H1 (cell line): ENCODE results near the gene ACCS. TPM values are rescaled to one million over a fixed set of nuclear protein-coding genes. Genes with fewer than 3 reads are reported as not detected.

Source experiments
- CTCF ChIA-PET: fragments of 300-600 bp; sonication (Branson Sonifier 250); formaldehyde crosslinking; loops from one replicate; lab custom pipeline; 2021; ENCODE audit not compliant: partially characterized antibody; lab: Charles Lee
- POLR2A ChIA-PET: fragments of 300-600 bp; sonication (Branson Sonifier 250); formaldehyde crosslinking; loops from one replicate; lab custom pipeline; 2021; ENCODE audit warnings: inconsistent platforms; ENCODE audit not compliant: partially characterized antibody; lab: Charles Lee
- DNase-seq, 2 experiments: peaks; one replicate each; pipeline versions ENCODE4 v3.0.0 to v3.0.0-alpha.2; 2010 to 2022; ENCODE audit warnings: low spot score in 2 of 2, low read depth in 1 of 2, mixed read lengths in 1 of 2
- FAIRE-seq: peaks from 2 replicates; lab custom pipeline; 2011; peaks lifted over from hg19 to GRCh38; lab: Jason Lieb, UNC
- H2AFZ ChIP-seq: 2 replicates; pipeline ENCODE4 v1.8.1; 2012; ENCODE audit warnings: low read length, inconsistent platforms
- H2AK5ac ChIP-seq: 2 replicates; pipeline ENCODE4 v1.6.1; 2013; ENCODE audit warnings: low read depth, low read length
- H2BK120ac ChIP-seq: replicated peaks from 2 replicates; pipeline ENCODE3; 2013; ENCODE audit warnings: low read depth, low read length, inconsistent platforms
- H2BK12ac ChIP-seq: 2 replicates; pipeline ENCODE4 v1.6.1; 2013; ENCODE audit warnings: low read depth, low read length
- H2BK15ac ChIP-seq: 2 replicates; pipeline ENCODE4 v1.6.1; 2013; ENCODE audit warnings: low read length
- H2BK20ac ChIP-seq: 2 replicates; pipeline ENCODE4 v1.6.1; 2013; ENCODE audit warnings: low read length
- H2BK5ac ChIP-seq: 2 replicates; pipeline ENCODE4 v1.6.1; 2013; ENCODE audit warnings: low read depth, low read length
- H3K14ac ChIP-seq: 2 replicates; pipeline ENCODE4 v1.6.1; 2013; ENCODE audit warnings: inconsistent platforms; ENCODE audit not compliant: insufficient read length
- H3K18ac ChIP-seq: 2 replicates; pipeline ENCODE4 v1.6.1; 2013; ENCODE audit warnings: low read length; ENCODE audit errors: extremely low read depth
- H3K23ac ChIP-seq: 2 replicates; pipeline ENCODE4 v1.6.1; 2013; ENCODE audit warnings: inconsistent platforms; ENCODE audit not compliant: insufficient read length
- H3K23me2 ChIP-seq: 2 replicates; pipeline ENCODE4 v1.6.1; 2013; ENCODE audit warnings: low read depth, low read length
- H3K27ac ChIP-seq: 2 replicates; pipeline ENCODE4 v1.6.1; 2011; ENCODE audit warnings: low read depth, low read length, inconsistent platforms
- H3K27me3 ChIP-seq, 4 experiments: replicated peaks in 1 of 4; 1 replicate in 1 of 4; 2 replicates in 3 of 4; pipeline versions ENCODE4 v1.6.1 to v1.8.1; 2011 to 2013; ENCODE audit warnings: low read length in 3 of 4, mild to moderate bottlenecking in 3 of 4, inconsistent platforms in 2 of 4, mixed read lengths in 2 of 4, moderate library complexity in 1 of 4; ENCODE audit not compliant: control insufficient read depth in 3 of 4, insufficient read depth in 3 of 4; ENCODE audit errors: extremely low read depth in 1 of 4
- H3K36me3 ChIP-seq, 4 experiments: 2 replicates each; pipeline versions ENCODE4 v1.6.1 to v1.8.1; 2011 to 2013; ENCODE audit warnings: mild to moderate bottlenecking in 4 of 4, low read length in 3 of 4, moderate library complexity in 2 of 4, control low read depth in 1 of 4, inconsistent platforms in 1 of 4; ENCODE audit not compliant: insufficient read depth in 4 of 4, control insufficient read depth in 2 of 4
- H3K4ac ChIP-seq: replicated peaks from 2 replicates; pipeline ENCODE3; 2013; ENCODE audit warnings: low read length, low read depth, mixed read lengths, inconsistent platforms; ENCODE audit not compliant: insufficient read length
- H3K4me1 ChIP-seq, 4 experiments: replicated peaks in 1 of 4; 1 replicate in 1 of 4; 2 replicates in 3 of 4; pipeline versions ENCODE4 v1.6.1 to v1.8.1; 2011 to 2013; ENCODE audit warnings: low read length in 3 of 4, inconsistent platforms in 2 of 4, mixed read lengths in 1 of 4; ENCODE audit not compliant: insufficient read depth in 4 of 4, control insufficient read depth in 3 of 4
- H3K4me2 ChIP-seq, 2 experiments: 2 replicates each; pipeline versions ENCODE4 v1.6.1 to v1.8.1; 2011 to 2013; ENCODE audit warnings: low read depth in 2 of 2, low read length in 2 of 2, control low read depth in 1 of 2, inconsistent platforms in 1 of 2, mild to moderate bottlenecking in 1 of 2; ENCODE audit not compliant: insufficient read depth in 1 of 2
- H3K4me3 ChIP-seq, 4 experiments: fragments of 200-600, 300-600 bp in 1 of 4; sonication (generic), shearing (Covaris generic), sonication (Bioruptor Twin) in 1 of 4; 2 replicates each; pipeline versions ENCODE4 v1.5.1 to v1.8.1; 2011 to 2016; ENCODE audit warnings: low read length in 4 of 4, low read depth in 3 of 4, control low read depth in 2 of 4, inconsistent platforms in 2 of 4, mild to moderate bottlenecking in 2 of 4, mixed read lengths in 1 of 4, moderate library complexity in 1 of 4; ENCODE audit not compliant: insufficient read depth in 2 of 4; ENCODE audit errors: extremely low read depth in 1 of 4
- H3K56ac ChIP-seq: replicated peaks from 2 replicates; pipeline ENCODE3; 2013; ENCODE audit warnings: low read depth, mild to moderate bottlenecking, mixed read lengths, low read length, inconsistent platforms; ENCODE audit not compliant: insufficient read length
- H3K79me1 ChIP-seq: 2 replicates; pipeline ENCODE4 v1.6.1; 2013; ENCODE audit warnings: low read depth, low read length, control low read depth
- H3K79me2 ChIP-seq, 2 experiments: 2 replicates each; pipeline versions ENCODE4 v1.6.1 to v1.8.1; 2012 to 2013; ENCODE audit warnings: low read length in 2 of 2, mild to moderate bottlenecking in 2 of 2, inconsistent platforms in 1 of 2; ENCODE audit not compliant: insufficient read depth in 2 of 2, control insufficient read depth in 1 of 2
- H3K9ac ChIP-seq, 4 experiments: replicated peaks in 1 of 4; 1 replicate in 1 of 4; 2 replicates in 3 of 4; pipeline versions ENCODE4 v1.6.1 to v1.8.1; 2011 to 2013; ENCODE audit warnings: low read depth in 3 of 4, low read length in 3 of 4, control low read depth in 2 of 4, mild to moderate bottlenecking in 2 of 4, moderate library complexity in 2 of 4, inconsistent platforms in 1 of 4; ENCODE audit errors: extremely low read depth in 1 of 4
- H3K9me3 ChIP-seq, 2 experiments: 2 replicates each; pipeline versions ENCODE4 v1.6.1 to v1.8.1; 2012 to 2013; ENCODE audit warnings: mild to moderate bottlenecking in 2 of 2, moderate library complexity in 2 of 2, control low read depth in 1 of 2, inconsistent platforms in 1 of 2, low read depth in 1 of 2, low read length in 1 of 2, mixed read lengths in 1 of 2; ENCODE audit not compliant: insufficient read depth in 2 of 2
- H4K20me1 ChIP-seq, 2 experiments: replicated peaks in 1 of 2; 2 replicates each; pipeline versions ENCODE3 to v1.8.1; 2011 to 2013; ENCODE audit warnings: inconsistent platforms in 2 of 2, low read length in 2 of 2, mild to moderate bottlenecking in 1 of 2; ENCODE audit not compliant: insufficient read depth in 2 of 2, control insufficient read depth in 1 of 2
- H4K5ac ChIP-seq: 2 replicates; pipeline ENCODE4 v1.6.1; 2013; ENCODE audit warnings: low read length, low read depth, mixed read lengths, inconsistent platforms; ENCODE audit not compliant: insufficient read length
- H4K8ac ChIP-seq: 2 replicates; pipeline ENCODE4 v1.8.0; 2013; ENCODE audit warnings: mild to moderate bottlenecking, moderate library complexity, low read length, inconsistent platforms; ENCODE audit not compliant: insufficient read depth; ENCODE audit errors: extremely low read depth
- H4K91ac ChIP-seq: replicated peaks from 2 replicates; pipeline ENCODE3; 2013; ENCODE audit warnings: low read length, mixed read lengths, inconsistent platforms; ENCODE audit not compliant: insufficient read length
- ATF2 ChIP-seq: IDR thresholded peaks from 2 replicates; pipeline ENCODE4 v1.6.1; 2012; ENCODE audit warnings: low read length, inconsistent platforms
- KDM1A ChIP-seq: fragments of 200-600, 300-600 bp; sonication (generic); IDR thresholded peaks from 2 replicates; pipeline ENCODE4 v1.7.1; 2016; ENCODE audit warnings: mild to moderate bottlenecking, low read length, borderline replicate concordance
- SIX5 ChIP-seq: IDR thresholded peaks from 2 replicates; pipeline ENCODE4 v1.6.1; 2011; ENCODE audit warnings: mild to moderate bottlenecking, low read depth, low read length
- TCF12 ChIP-seq: IDR thresholded peaks from 2 replicates; pipeline ENCODE4 v1.6.1; 2011; ENCODE audit warnings: low read depth, mild to moderate bottlenecking, low read length
- YY1 ChIP-seq: IDR thresholded peaks from 2 replicates; pipeline ENCODE4 v1.6.1; 2011; ENCODE audit warnings: low read depth, mild to moderate bottlenecking, low read length
- ZNF274 ChIP-seq: IDR thresholded peaks from 2 replicates; pipeline ENCODE4 v1.7.0; 2012; ENCODE audit warnings: low read length, borderline replicate concordance; ENCODE audit errors: extremely low read depth
- WGBS, 2 experiments: shearing (Covaris generic) in 1 of 2; methylation state at CpG; one replicate each; pipeline versions ENCODE4 v1.1.6 to v1.1.7; 2013 to 2015; ENCODE audit warnings: low lambda C conversion rate in 2 of 2, mixed read lengths in 2 of 2, inconsistent platforms in 1 of 2, low coverage in 1 of 2, missing lambda C conversion rate in 1 of 2; ENCODE audit not compliant: insufficient replicate concordance in 2 of 2, insufficient coverage in 1 of 2, insufficient read length in 1 of 2; ENCODE audit errors: extremely low coverage in 1 of 2, missing lambda C conversion rate in 1 of 2; 5-methylcytosine and 5-hydroxymethylcytosine counted together
- polyA plus RNA-seq, 7 experiments: library from polyadenylated mRNA; depleted of rRNA in 3 of 7; stranded (reverse) in 5 of 7; unstranded in 2 of 7; fragments of >200 nt in 5 of 7; fragments of 200-250 nt in 2 of 7; gene quantifications; 1 replicate in 5 of 7; 2 replicates in 1 of 7; 4 replicates in 1 of 7; pipeline versions ENCODE4 v1.2.1 to v1.2.3, GENCODE V29; 2011 to 2013; ENCODE audit warnings: missing spikeins in 2 of 7, mixed read lengths in 2 of 7
- total RNA-seq: library from RNA; stranded (reverse); fragmentation: NEBNext Ultra II Directional; extraction: Animal tissue kit (Norgen Biotek cat#: 25700); gene quantifications from 2 replicates; pipeline ENCODE4 v1.2.1, GENCODE V29; 2021

Gene ACCS
- total and polyA plus RNA-seq, 2 of the 8 experiments (the other 6 are each of a cell fraction or from before 2014, with no cell fraction given): 6.0 to 8.0 TPM

DNA sequence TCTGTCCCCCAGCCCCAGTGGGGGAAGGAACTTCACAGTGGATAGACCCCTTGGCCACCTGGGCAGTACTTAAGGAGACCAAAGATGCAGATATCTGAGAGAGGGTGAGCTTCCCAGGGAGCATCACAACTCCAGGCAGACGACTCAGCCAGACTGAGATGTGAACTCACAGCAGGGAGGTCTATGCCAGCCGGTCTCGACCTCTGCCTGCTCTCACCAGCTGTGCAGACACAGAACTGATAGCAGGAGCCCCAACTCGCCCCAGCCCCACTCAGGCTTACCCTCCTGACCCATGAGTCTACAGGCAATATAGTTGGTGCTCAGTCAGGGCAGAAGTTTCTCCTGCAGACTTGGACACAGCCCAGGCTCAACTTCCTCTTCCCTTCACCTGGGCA is 47.9 kb upstream of the ACCS start:
- Histone ChIP-seq H2BK120ac (no peak overlapping the region), H4K91ac (no peak overlapping the region), H4K20me1 (no peaks in the 10 kb centered on the region), H3K79me1 (no peaks in the 10 kb centered on the region), H3K23ac (no peak overlapping the region), H2BK15ac (no peak overlapping the region), H3K27me3 (no peaks in the 10 kb centered on the region), H2BK5ac (no peak overlapping the region), H2AK5ac (no peak overlapping the region), H2BK12ac (no peak overlapping the region), H4K5ac (no peak overlapping the region), H3K18ac (no peak overlapping the region), H3K79me2 (no peaks in the 10 kb centered on the region), H3K36me3 (no peaks in the 10 kb centered on the region), H3K23me2 (no peaks in the 10 kb centered on the region), H2AFZ (peak overlapping the region; percentile 44; the same call in 1 of the 2 replicates), H3K4me3 (no peak overlapping the region), H3K14ac (no peak overlapping the region), H3K56ac (no peak overlapping the region), H3K4me1 (no peaks in the 10 kb centered on the region; a peak in 1 of 7 replicates), H2BK20ac (no peak overlapping the region), H3K4ac (no peak overlapping the region), H3K27ac (no peak overlapping the region)
- FAIRE-seq (no peak), DNase-seq (peak in 1 of 2 experiments; percentile 39)
- CTCF ChIA-PET: interaction anchor here (1.0 to 5.0 kb wide), 4 partner anchors 17 to 128 kb away, joined by 3 to 32 read pairs (median 6); no protein-coding TSS in a partner anchor
- 74% methylated on average over 4 of the region's 4 CpGs; no CpG with 5 or more reads in 1 of the 2 experiments for WGBS, 2 experiments
- TF ChIP-seq ATF2 (no peak), YY1 (no peak), ZNF274 (no peak), TCF12 (no peak), SIX5 (no peak), KDM1A (no peak)
- TF ChIP-seq, all 59 proteins: peak for 0
- no peak overlapping the region for H4K8ac ChIP-seq
- POLR2A ChIA-PET: no interaction called here
- no peak overlapping the region for H3K9ac ChIP-seq
- H3K4me2 ChIP-seq: no peak overlapping the region
- H3K9me3 ChIP-seq: no peaks in the 10 kb centered on the region
